ENCODE measurements around the gene MAP4K4. TPM values are rescaled to one million over a fixed set of nuclear protein-coding genes. Genes with fewer than 3 reads are reported as not detected.
A peak's percentile ranks its signal among the peaks of the same experiment; 100 is the strongest.

MAP4K4 gene
- total and polyA plus RNA-seq, 12 donors = 8.7 to 43.1 (median 21.8) TPM

DNA sequence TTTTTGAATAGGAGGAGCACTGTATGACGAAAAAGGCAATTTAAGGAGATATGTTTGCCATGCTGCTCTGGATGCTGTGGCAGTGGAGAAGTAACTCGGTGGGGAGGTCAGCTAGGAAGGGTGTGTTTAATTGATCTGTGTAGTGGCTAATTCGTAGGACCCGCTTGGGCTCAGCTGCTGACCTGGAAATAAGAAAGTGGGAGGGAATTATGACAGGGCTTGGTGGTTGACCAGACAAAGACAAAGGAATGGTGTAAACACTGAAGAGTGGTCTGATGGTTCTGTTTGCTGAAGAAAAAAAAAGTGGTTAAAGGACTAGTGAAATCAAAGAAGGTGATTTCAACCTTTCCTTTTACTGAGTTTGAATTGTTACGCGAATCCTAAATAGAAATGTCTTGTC, 146.0 kb downstream of the MAP4K4 start:
- intact Hi-C loops (cut with DNase I) = loop anchor here in 1 of 2 donors (10.0 kb wide), 1 partner anchor 429 kb away; no protein-coding TSS in a partner anchor
- no peak for DNase-seq
- H3K36me3 ChIP-seq (replicated peaks in 1 of 2) = peaks cover 0 to 26% of the 10 kb centered on the region in 2 donors
- H3K4me3 ChIP-seq = peak overlapping the region in 1 of 4 donors; percentile 14
- H3K4me1 ChIP-seq (replicated peaks in 1 of 2) = peaks cover 0 to 9% of the 10 kb centered on the region in 2 donors
- TF ChIP-seq, protein P1, sequence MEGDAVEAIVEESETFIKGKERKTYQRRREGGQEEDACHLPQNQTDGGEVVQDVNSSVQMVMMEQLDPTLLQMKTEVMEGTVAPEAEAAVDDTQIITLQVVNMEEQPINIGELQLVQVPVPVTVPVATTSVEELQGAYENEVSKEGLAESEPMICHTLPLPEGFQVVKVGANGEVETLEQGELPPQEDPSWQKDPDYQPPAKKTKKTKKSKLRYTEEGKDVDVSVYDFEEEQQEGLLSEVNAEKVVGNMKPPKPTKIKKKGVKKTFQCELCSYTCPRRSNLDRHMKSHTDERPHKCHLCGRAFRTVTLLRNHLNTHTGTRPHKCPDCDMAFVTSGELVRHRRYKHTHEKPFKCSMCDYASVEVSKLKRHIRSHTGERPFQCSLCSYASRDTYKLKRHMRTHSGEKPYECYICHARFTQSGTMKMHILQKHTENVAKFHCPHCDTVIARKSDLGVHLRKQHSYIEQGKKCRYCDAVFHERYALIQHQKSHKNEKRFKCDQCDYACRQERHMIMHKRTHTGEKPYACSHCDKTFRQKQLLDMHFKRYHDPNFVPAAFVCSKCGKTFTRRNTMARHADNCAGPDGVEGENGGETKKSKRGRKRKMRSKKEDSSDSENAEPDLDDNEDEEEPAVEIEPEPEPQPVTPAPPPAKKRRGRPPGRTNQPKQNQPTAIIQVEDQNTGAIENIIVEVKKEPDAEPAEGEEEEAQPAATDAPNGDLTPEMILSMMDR (IDR thresholded peaks at IDR 0.05) = no peak
- TF ChIP-seq POLR2A (IDR thresholded peaks at IDR 0.05) = no peak
- no peaks in the 10 kb centered on the region for H3K27me3 ChIP-seq
- no peak overlapping the region for H3K27ac ChIP-seq
- WGBS, 4 donors = 88 to 95% (median 93%) methylated on average over 6 of the region's 6 CpGs
- no peaks in the 10 kb centered on the region for H3K9me3 ChIP-seq (replicated peaks in 1 of 3)

DNA sequence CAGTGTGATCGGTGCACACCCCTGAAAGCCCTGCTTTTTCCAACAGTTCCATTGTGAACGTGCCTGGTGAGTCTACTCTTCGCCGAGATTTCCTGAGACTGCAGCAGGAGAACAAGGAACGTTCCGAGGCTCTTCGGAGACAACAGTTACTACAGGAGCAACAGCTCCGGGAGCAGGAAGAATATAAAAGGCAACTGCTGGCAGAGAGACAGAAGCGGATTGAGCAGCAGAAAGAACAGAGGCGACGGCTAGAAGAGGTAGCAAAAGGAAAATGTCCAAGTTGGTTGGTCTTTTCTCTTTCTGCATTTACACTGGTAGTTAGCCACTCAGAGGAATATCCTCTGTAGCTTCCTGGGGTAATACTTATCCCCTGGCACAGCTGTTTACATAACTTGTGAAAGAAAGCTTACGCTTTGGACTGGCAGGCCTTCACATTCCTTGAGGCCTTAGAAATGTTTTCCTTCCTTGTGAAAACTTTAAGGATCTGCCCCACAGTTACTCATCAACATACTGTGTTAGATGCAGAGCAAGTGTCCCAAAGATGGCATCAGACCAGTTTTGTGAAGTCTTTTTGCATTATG, 146.6 kb downstream of the MAP4K4 start:
- WGBS, 4 donors = 91 to 95% (median 94%) methylated on average over 12 of the region's 12 CpGs
- TF ChIP-seq, protein P1 (IDR thresholded peaks at IDR 0.05) = no peak
- no peak for TF ChIP-seq POLR2A (IDR thresholded peaks at IDR 0.05)
- H3K9me3 ChIP-seq (replicated peaks in 1 of 3) = no peaks in the 10 kb centered on the region
- peaks cover 0 to 26% of the 10 kb centered on the region in 2 donors for H3K36me3 ChIP-seq (replicated peaks in 1 of 2)
- H3K4me3 ChIP-seq = no peak overlapping the region
- DNase-seq = no peak
- H3K27me3 ChIP-seq = no peaks in the 10 kb centered on the region
- no peak overlapping the region for H3K27ac ChIP-seq
- intact Hi-C loops (cut with DNase I) = loop anchor here in 1 of 2 donors (10.0 kb wide), 1 partner anchor 429 kb away; no protein-coding TSS in a partner anchor
- peaks cover 0 to 9% of the 10 kb centered on the region in 2 donors for H3K4me1 ChIP-seq (replicated peaks in 1 of 2)

DNA sequence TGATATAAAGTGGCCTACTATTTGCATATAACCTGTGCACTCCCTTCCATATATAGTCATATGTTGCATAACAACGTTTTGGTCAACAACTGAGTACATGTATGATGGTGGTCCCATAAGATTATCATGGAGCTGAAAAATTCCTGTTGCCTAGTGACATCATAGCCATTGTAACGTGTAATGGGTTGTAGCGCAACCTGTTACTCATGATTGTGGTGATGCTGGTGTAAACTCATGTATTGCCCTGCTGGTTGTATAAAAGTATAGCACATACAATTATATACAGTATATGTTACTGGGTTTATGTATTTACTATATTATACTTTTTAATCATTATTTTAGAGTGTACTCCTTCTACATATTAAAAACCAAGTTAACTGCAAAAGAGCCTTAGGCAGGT, 149.5 kb downstream of the MAP4K4 start:
- Histone ChIP-seq H3K27me3 (no peaks in the 10 kb centered on the region), H3K36me3 (replicated peaks in 1 of 2) (peaks cover 0 to 26% of the 10 kb centered on the region in 2 donors), H3K4me1 (replicated peaks in 1 of 2) (peaks cover 0 to 9% of the 10 kb centered on the region in 2 donors), H3K9me3 (replicated peaks in 1 of 3) (no peaks in the 10 kb centered on the region), H3K27ac (no peak overlapping the region), H3K4me3 (no peak overlapping the region)
- DNase-seq = no peak
- 89 to 97% (median 94%) methylated on average over 3 of the region's 3 CpGs for WGBS, 4 donors
- TF ChIP-seq POLR2A (IDR thresholded peaks at IDR 0.05) = no peak
- TF ChIP-seq, protein P1 (IDR thresholded peaks at IDR 0.05) = no peak
- intact Hi-C loops (cut with DNase I) = loop anchor here in 1 of 2 donors (10.0 kb wide), 1 partner anchor 432 kb away; no protein-coding TSS in a partner anchor

DNA sequence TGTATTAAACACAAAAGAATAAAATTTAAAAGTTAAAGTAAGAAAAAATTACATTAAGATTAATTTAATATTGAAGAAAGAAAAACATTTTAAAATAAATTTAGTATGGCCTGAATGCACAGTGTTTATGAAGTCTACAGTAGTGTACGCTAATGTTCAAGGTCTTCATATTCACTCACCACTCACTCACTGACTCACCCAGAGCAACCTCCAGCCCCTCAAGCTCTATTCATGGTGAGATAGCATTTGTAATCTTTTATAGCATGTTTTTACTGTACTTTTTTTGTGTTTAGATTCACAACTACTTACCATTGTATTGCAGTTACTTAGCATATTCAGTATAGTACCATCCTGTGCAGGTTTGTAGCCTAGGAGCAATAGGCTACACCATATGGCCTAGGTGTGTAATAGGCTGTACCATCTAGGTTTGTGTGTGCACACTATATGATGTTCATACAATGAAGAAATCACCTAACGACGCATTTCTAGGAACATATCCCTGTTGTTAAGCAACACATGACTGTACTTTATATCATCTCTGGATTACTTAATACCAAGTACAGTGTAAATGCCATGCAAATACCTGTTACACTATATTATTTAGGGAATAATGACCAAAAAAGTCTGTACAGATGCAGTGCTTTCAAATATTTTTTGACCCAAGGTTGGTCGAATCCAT, 150.3 kb downstream of the MAP4K4 start:
- Histone ChIP-seq H3K4me1 (replicated peaks in 1 of 2) (peaks cover 0 to 9% of the 10 kb centered on the region in 2 donors), H3K36me3 (replicated peaks in 1 of 2) (peaks cover 0 to 26% of the 10 kb centered on the region in 2 donors), H3K27ac (no peak overlapping the region)

More for the DNA sequence above, 150.3 kb downstream of the MAP4K4 start:
- H3K27me3 ChIP-seq = no peaks in the 10 kb centered on the region
- 71 to 84% (median 73%) methylated on average over 4 of the region's 4 CpGs for WGBS, 4 donors
- intact Hi-C loops (cut with DNase I) = loop anchor here in 1 of 2 donors (10.0 kb wide), 1 partner anchor 433 kb away; no protein-coding TSS in a partner anchor
- peak in 2 of 7 donors; percentile 27 to 28 for DNase-seq
- H3K9me3 ChIP-seq (replicated peaks in 1 of 3) = no peaks in the 10 kb centered on the region
- H3K4me3 ChIP-seq = no peak overlapping the region
- TF ChIP-seq, protein P1 (IDR thresholded peaks at IDR 0.05) = no peak
- TF ChIP-seq POLR2A (IDR thresholded peaks at IDR 0.05) = no peak

Measured in adrenal gland (tissue), 12 donors.